ENCODE measurements around the gene ACTL7A.

Gene ACTL7A

DNA sequence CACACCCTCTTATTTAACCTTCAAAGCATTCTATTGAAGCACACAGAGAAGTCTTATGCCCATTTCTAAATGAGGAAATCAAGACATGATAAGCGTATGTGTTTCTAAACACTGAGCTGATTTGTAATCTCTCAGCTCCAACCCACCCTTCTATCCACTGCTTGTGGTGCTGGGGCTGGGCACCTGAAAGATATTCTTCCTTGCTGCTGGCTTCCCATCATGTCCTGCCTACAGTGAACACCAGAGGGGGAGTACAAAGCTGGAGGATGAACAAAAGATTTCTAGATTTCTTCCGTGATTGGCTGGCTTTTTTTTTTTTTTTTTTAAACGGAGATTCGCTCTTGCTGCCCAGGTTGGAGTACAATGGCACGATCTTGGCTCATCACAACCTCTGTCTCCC lies 14.4 kb downstream of the ACTL7A start:
- Histone ChIP-seq H3K79me2 (ENCODE audit: insufficient read depth, low read depth) (no peaks in the 10 kb centered on the region), H4K20me1 (ENCODE audit: insufficient read depth) (no peaks in the 10 kb centered on the region), H3K36me3 (ENCODE audit: insufficient read depth) (peaks cover 2% of the 10 kb centered on the region; the same call in 1 of the 2 replicates), H3K4me1 (ENCODE audit: low read depth, poor library complexity, severe bottlenecking) (no peaks in the 10 kb centered on the region), H3K27ac (no peak overlapping the region), H3K27me3 (ENCODE audit: insufficient read depth, low read depth) (no peaks in the 10 kb centered on the region), H3K9ac (no peak overlapping the region), H3K4me2 (no peak overlapping the region), H3K4me3 (IDR thresholded peaks at IDR 0.05; ENCODE audit: insufficient read depth, low read depth, low read length) (no peak overlapping the region), H2AFZ (ENCODE audit: low read depth) (no peak overlapping the region)
- TF ChIP-seq, protein P1, sequence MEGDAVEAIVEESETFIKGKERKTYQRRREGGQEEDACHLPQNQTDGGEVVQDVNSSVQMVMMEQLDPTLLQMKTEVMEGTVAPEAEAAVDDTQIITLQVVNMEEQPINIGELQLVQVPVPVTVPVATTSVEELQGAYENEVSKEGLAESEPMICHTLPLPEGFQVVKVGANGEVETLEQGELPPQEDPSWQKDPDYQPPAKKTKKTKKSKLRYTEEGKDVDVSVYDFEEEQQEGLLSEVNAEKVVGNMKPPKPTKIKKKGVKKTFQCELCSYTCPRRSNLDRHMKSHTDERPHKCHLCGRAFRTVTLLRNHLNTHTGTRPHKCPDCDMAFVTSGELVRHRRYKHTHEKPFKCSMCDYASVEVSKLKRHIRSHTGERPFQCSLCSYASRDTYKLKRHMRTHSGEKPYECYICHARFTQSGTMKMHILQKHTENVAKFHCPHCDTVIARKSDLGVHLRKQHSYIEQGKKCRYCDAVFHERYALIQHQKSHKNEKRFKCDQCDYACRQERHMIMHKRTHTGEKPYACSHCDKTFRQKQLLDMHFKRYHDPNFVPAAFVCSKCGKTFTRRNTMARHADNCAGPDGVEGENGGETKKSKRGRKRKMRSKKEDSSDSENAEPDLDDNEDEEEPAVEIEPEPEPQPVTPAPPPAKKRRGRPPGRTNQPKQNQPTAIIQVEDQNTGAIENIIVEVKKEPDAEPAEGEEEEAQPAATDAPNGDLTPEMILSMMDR (conservative IDR thresholded peaks at IDR 0.05; ENCODE audit: low read depth, low read length): no peak

DNA sequence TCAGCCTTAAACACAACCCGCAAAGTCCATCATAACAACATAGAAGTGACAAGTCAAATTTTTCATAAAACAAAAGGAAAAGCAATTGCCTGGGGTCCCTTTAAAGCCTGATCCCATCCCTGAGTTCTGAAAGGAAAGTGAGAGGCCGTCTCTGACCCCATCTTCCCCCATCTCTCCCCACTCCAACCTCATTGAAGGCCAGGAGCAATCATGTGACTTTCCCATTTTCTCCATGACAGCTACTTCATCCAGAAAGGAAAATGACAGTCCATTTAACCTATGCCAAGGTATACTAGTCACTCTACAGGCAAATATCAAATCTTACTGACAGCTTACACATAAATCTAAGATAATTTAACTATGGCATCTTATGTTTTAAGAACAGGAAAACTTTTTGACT lies 15.5 kb downstream of the ACTL7A start:
- Histone ChIP-seq H3K79me2 (ENCODE audit: insufficient read depth, low read depth) (no peaks in the 10 kb centered on the region), H3K4me1 (ENCODE audit: low read depth, poor library complexity, severe bottlenecking) (no peaks in the 10 kb centered on the region), H3K27ac (no peak overlapping the region), H3K27me3 (ENCODE audit: insufficient read depth, low read depth) (no peaks in the 10 kb centered on the region), H3K4me3 (IDR thresholded peaks at IDR 0.05; ENCODE audit: insufficient read depth, low read depth, low read length) (no peak overlapping the region), H4K20me1 (ENCODE audit: insufficient read depth) (no peaks in the 10 kb centered on the region), H3K4me2 (no peak overlapping the region), H2AFZ (ENCODE audit: low read depth) (no peak overlapping the region), H3K36me3 (ENCODE audit: insufficient read depth) (peaks cover 2% of the 10 kb centered on the region; the same call in 1 of the 2 replicates), H3K9ac (no peak overlapping the region)
- TF ChIP-seq, protein P1 (conservative IDR thresholded peaks at IDR 0.05; ENCODE audit: low read depth, low read length): no peak

DNA sequence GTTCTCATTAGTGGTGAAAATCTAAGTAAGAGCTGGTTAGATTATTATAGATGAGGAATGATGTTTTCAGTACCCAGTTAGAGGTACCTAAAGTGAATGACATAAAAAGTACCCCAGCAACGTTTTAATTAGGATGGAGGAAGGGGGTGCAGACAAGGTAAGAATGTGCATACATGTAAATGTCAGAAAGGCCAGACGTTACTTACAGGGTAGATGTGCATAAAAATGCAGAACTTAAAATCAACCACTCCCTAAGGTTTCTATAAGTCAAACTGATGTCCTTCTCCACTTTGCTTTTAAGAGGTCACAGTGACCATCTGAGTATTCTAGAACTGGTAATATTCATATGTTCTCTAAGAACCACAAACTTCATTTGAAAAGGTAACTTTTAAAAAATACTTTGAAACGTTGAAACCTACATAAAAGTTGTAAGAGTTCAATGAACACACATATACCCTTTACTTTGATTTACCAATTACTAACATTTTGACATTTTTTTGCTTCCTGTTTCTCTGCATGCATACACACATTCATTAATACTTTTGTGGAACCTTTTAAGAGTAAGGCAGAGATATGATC lies 18.8 kb downstream of the ACTL7A start:
- TF ChIP-seq, protein P1 (conservative IDR thresholded peaks at IDR 0.05; ENCODE audit: low read depth, low read length): no peak
- peaks cover 15% of the 10 kb centered on the region for H3K4me1 ChIP-seq (ENCODE audit: low read depth, poor library complexity, severe bottlenecking)
- H3K36me3 ChIP-seq (ENCODE audit: insufficient read depth): 0 out of 2 replicates have a peak, but pooled peaks cover 2% of the 10 kb centered on the region

DNA sequence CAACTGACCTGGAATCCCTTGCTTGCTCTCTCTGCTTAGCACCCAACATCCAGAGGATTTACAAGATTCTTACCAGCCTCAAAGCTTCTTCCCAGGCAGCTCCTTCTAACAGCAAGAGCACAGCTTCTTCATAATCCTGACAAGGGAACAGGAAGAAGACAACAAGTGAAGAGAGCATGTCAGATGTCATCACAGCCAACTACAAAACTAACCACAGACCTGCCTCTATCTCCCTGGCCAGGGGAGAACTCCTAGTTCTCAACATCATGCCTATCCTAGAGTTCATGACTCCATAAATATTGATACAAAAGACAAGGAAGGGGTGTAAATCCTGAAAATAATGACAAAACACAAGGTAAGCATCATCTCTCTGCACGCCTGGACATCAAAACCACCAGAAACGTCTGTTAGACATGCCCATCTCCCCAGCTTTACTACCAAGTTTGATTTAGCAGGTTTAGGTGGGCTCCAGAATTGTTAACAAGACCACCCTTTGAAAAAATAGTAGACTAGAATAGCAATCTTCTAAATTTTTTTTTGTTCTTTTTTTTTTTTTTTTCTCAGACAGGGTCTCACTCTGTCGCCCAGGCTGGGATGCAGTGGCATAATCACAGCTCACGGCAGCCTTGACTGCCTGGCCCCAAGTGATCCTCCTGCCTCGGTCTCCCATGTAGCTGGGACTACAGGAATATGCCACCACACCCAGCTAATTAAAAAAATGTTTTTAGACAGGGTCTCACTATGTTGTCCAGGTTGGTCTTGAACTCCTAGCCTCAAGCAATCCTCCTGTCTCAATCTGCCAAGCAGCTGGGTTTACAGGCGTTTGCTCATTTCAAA lies 20.2 kb downstream of the ACTL7A start:
- Histone ChIP-seq H3K9ac (no peak overlapping the region), H3K4me2 (no peak overlapping the region), H3K27me3 (ENCODE audit: insufficient read depth, low read depth) (no peaks in the 10 kb centered on the region), H4K20me1 (ENCODE audit: insufficient read depth) (no peaks in the 10 kb centered on the region), H3K4me3 (IDR thresholded peaks at IDR 0.05; ENCODE audit: insufficient read depth, low read depth, low read length) (no peak overlapping the region), H3K27ac (no peak overlapping the region), H3K4me1 (ENCODE audit: low read depth, poor library complexity, severe bottlenecking) (peaks cover 29% of the 10 kb centered on the region), H3K36me3 (ENCODE audit: insufficient read depth) (no peaks in the 10 kb centered on the region), H2AFZ (ENCODE audit: low read depth) (no peak overlapping the region), H3K79me2 (ENCODE audit: insufficient read depth, low read depth) (no peaks in the 10 kb centered on the region)
- TF ChIP-seq, protein P1 (conservative IDR thresholded peaks at IDR 0.05; ENCODE audit: low read depth, low read length): no peak

More for the DNA sequence above, 18.8 kb downstream of the ACTL7A start:
- Histone ChIP-seq H3K27me3 (ENCODE audit: insufficient read depth, low read depth) (no peaks in the 10 kb centered on the region), H2AFZ (ENCODE audit: low read depth) (no peak overlapping the region), H3K79me2 (ENCODE audit: insufficient read depth, low read depth) (no peaks in the 10 kb centered on the region), H3K4me3 (IDR thresholded peaks at IDR 0.05; ENCODE audit: insufficient read depth, low read depth, low read length) (no peak overlapping the region), H3K4me2 (no peak overlapping the region), H4K20me1 (ENCODE audit: insufficient read depth) (no peaks in the 10 kb centered on the region), H3K27ac (no peak overlapping the region), H3K9ac (no peak overlapping the region)

Data from KMS-11 (cell line).